CD14-positive monocyte (primary cell): ENCODE data around the gene AMPH. TPM values are rescaled to one million over a fixed set of nuclear protein-coding genes. Genes with fewer than 3 reads are reported as not detected.

Experiments
- DNase-seq, 3 donors: peaks; one replicate each; pipeline ENCODE4 v3.0.0-alpha.2; 2011 to 2022
- H2AFZ ChIP-seq: 2 replicates; pipeline ENCODE4 v1.6.0; 2012; ENCODE audit warnings: mild to moderate bottlenecking, low read depth, low read length, inconsistent platforms; ENCODE audit not compliant: insufficient read depth, poor library complexity, severe bottlenecking
- H3K27ac ChIP-seq, 2 donors: 1 replicate in 1 of 2; 2 replicates in 1 of 2; pipeline ENCODE4 v1.5.1; 2012 to 2013; ENCODE audit warnings: low read length in 2 of 2, control low read depth in 1 of 2, inconsistent platforms in 1 of 2, low read depth in 1 of 2, mild to moderate bottlenecking in 1 of 2
- H3K27me3 ChIP-seq, 2 donors: one replicate each; pipeline versions ENCODE4 v1.6.0 to v1.6.1; 2011 to 2013; ENCODE audit warnings: low read length in 2 of 2; ENCODE audit not compliant: control insufficient read depth in 2 of 2, insufficient read depth in 2 of 2
- H3K36me3 ChIP-seq, 2 donors: replicated peaks in 1 of 2; 1 replicate in 1 of 2; 2 replicates in 1 of 2; pipeline versions ENCODE4 v1.5.1 to v1.6.1; 2012 to 2013; ENCODE audit warnings: low read length in 2 of 2, control low read depth in 1 of 2, inconsistent platforms in 1 of 2, mild to moderate bottlenecking in 1 of 2; ENCODE audit not compliant: insufficient read depth in 2 of 2, control insufficient read depth in 1 of 2
- H3K4me1 ChIP-seq, 2 donors: 1 replicate in 1 of 2; 2 replicates in 1 of 2; pipeline versions ENCODE4 v1.5.1 to v1.6.1; 2012 to 2013; ENCODE audit warnings: low read length in 2 of 2, control low read depth in 1 of 2, inconsistent platforms in 1 of 2, mild to moderate bottlenecking in 1 of 2, moderate library complexity in 1 of 2; ENCODE audit not compliant: insufficient read depth in 2 of 2, control insufficient read depth in 1 of 2
- H3K4me2 ChIP-seq: replicated peaks from 2 replicates; pipeline ENCODE3; 2012; ENCODE audit warnings: low read length, moderate library complexity, mild to moderate bottlenecking; ENCODE audit not compliant: poor library complexity, severe bottlenecking; ENCODE audit errors: extremely low read depth
- H3K4me3 ChIP-seq, 3 experiments: fragments of 200-600 bp in 1 of 3; sonication (generic) in 1 of 3; replicated peaks in 1 of 3; 1 replicate in 2 of 3; 2 replicates in 1 of 3; pipeline ENCODE4 v1.5.1; 2011 to 2013; ENCODE audit warnings: low read length in 3 of 3, mild to moderate bottlenecking in 3 of 3, control low read depth in 2 of 3, low read depth in 2 of 3, inconsistent platforms in 1 of 3, moderate library complexity in 1 of 3
- H3K79me2 ChIP-seq: 2 replicates; pipeline ENCODE4 v1.6.0; 2012; ENCODE audit warnings: mild to moderate bottlenecking, control low read depth, inconsistent platforms, low read length, moderate library complexity; ENCODE audit not compliant: insufficient read depth
- H3K9ac ChIP-seq: 2 replicates; pipeline ENCODE4 v1.6.0; 2017; ENCODE audit warnings: low read length, mild to moderate bottlenecking; ENCODE audit not compliant: insufficient read depth, poor library complexity, severe bottlenecking
- H3K9me3 ChIP-seq, 2 donors: replicated peaks in 1 of 2; 1 replicate in 1 of 2; 2 replicates in 1 of 2; pipeline versions ENCODE4 v1.5.1 to v1.6.1; 2012 to 2013; ENCODE audit warnings: low read length in 2 of 2, control low read depth in 1 of 2; ENCODE audit not compliant: control insufficient read depth in 1 of 2, insufficient read depth in 1 of 2
- H4K20me1 ChIP-seq: 2 replicates; pipeline ENCODE4 v1.6.0; 2012; ENCODE audit warnings: mild to moderate bottlenecking, low read length, control low read depth, moderate library complexity; ENCODE audit not compliant: insufficient read depth
- H3K27ac Mint-ChIP-seq, 7 donors: one replicate each; pipeline ENCODE4 v1.8.0; 2020; ENCODE audit warnings: mild to moderate bottlenecking in 7 of 7, mixed read lengths in 7 of 7, moderate library complexity in 6 of 7, inconsistent platforms in 2 of 7
- H3K27me3 Mint-ChIP-seq, 3 donors: one replicate each; pipeline ENCODE4 v1.8.0; 2021 to 2022; ENCODE audit warnings: low read depth in 3 of 3, mild to moderate bottlenecking in 3 of 3, mixed read lengths in 3 of 3, moderate library complexity in 3 of 3, inconsistent platforms in 1 of 3
- H3K36me3 Mint-ChIP-seq, 2 donors: one replicate each; pipeline ENCODE4 v1.8.0; 2020; ENCODE audit warnings: mixed read lengths in 2 of 2, inconsistent platforms in 1 of 2, mild to moderate bottlenecking in 1 of 2
- H3K4me1 Mint-ChIP-seq: one replicate; pipeline ENCODE4 v1.8.0; 2020; ENCODE audit warnings: mild to moderate bottlenecking, mixed read lengths
- H3K4me3 Mint-ChIP-seq, 2 donors: one replicate each; pipeline ENCODE4 v1.8.0; 2020; ENCODE audit warnings: mild to moderate bottlenecking in 2 of 2, mixed read lengths in 2 of 2, moderate library complexity in 1 of 2
- H3K9me3 Mint-ChIP-seq, 7 donors: one replicate each; pipeline ENCODE4 v1.8.0; 2020 to 2022; ENCODE audit warnings: mixed read lengths in 7 of 7, mild to moderate bottlenecking in 6 of 7, moderate library complexity in 6 of 7, inconsistent platforms in 2 of 7
- CTCF ChIP-seq: fragments of 200-600 bp; IDR thresholded peaks from one replicate; pipeline ENCODE4 v1.8.0; 2022; ENCODE audit warnings: antibody characterized with exemption, mild to moderate bottlenecking
- WGBS: methylation state at CpG from one replicate; pipeline ENCODE4 v1.1.5; 2013; ENCODE audit warnings: missing lambda C conversion rate; ENCODE audit not compliant: insufficient coverage; 5-methylcytosine and 5-hydroxymethylcytosine counted together
- intact Hi-C, 2 donors: fragments of 100-400 bp; cut with micrococcal nuclease; formaldehyde crosslinking; loops; one replicate each; pipeline versions ENCODE4 v1.15.0 to v1.15.1; 2023
- polyA plus RNA-seq, 3 donors: library from polyadenylated mRNA; depleted of rRNA in 1 of 3; unstranded in 2 of 3; stranded (reverse) in 1 of 3; fragments of 300-500 nt in 2 of 3; fragments of >200 nt in 1 of 3; fragmentation: Illumina TruSeq in 2 of 3; gene quantifications; 1 replicate in 2 of 3; 2 replicates in 1 of 3; pipeline ENCODE4 v1.2.3, GENCODE V29; 2012 to 2021

Gene AMPH
- polyA plus RNA-seq, 3 donors = 0.61 to 0.96 (median 0.67) TPM

DNA sequence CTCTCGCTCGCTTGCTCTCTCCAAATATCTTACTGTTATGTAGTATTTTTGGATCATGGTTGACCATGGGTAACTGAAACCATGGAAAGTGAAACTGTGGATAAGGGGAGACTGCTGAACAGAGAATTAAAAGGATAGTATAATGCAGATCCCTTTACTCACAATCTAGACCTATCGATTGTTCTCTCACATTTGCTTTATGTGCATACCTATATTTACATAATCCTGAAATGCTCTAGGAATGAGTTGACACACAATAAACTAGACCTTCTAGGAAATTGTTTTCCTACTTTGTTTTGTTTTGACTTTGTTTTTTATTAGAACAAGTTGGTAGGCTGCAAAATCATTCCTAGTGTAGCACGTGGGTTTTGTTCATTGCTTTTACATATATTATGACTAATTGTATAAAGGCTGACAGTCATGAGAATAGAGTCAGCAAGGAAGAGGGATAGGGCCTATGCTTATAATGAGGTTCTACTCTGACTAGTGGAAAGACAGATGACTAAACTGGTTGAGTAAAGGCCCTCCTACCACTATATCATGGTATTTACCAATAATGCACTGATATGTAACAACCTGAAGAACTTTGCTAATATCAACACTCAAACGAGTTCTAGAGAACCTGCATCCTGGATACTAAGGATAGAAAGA, 182.5 kb downstream of the AMPH start:
- Mint-ChIP-seq H3K4me3 (no peak overlapping the region), H3K27ac (no peak overlapping the region), H3K4me1 (no peaks in the 10 kb centered on the region), H3K9me3 (peaks cover 0 to 2% (median 0%) of the 10 kb centered on the region in 7 donors), H3K27me3 (peaks cover 0 to 4% (median 0%) of the 10 kb centered on the region in 3 donors), H3K36me3 (no peaks in the 10 kb centered on the region)
- Histone ChIP-seq H2AFZ (no peak overlapping the region), H3K27ac (no peak overlapping the region), H3K4me1 (no peaks in the 10 kb centered on the region), H3K79me2 (no peaks in the 10 kb centered on the region), H3K27me3 (no peaks in the 10 kb centered on the region), H3K9ac (no peak overlapping the region), H3K36me3 (no peaks in the 10 kb centered on the region), H3K9me3 (no peaks in the 10 kb centered on the region), H4K20me1 (no peaks in the 10 kb centered on the region), H3K4me3 (no peak overlapping the region), H3K4me2 (no peak overlapping the region)
- DNase-seq = no peak
- WGBS = no CpG with 5 or more reads among the region's 5 CpGs
- no peak for TF ChIP-seq CTCF
- intact Hi-C loops = no loop called here

DNA sequence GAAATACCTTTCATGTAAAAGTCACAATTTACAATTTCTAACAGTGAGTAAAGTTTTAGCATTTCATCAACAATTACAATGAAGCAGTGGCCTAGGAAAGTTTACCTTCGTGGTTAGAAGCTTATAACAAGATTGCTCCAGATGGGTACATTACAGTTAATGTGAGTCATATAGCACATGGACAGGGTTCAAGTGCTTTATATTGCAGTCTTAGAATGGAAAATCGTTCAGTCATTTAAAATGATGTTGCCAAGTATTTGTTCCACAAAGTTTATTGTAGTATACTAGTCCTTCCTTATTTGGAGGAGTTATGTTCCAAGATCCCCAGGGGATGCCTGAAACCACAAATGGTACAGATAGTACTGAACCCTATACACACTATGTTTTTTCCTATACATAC, 183.1 kb downstream of the AMPH start:
- no peaks in the 10 kb centered on the region for H3K9me3 ChIP-seq
- intact Hi-C loops = no loop called here
- H3K36me3 ChIP-seq = no peaks in the 10 kb centered on the region
- H3K4me3 ChIP-seq = no peak overlapping the region
- no peaks in the 10 kb centered on the region for H3K27me3 ChIP-seq
- H3K27ac Mint-ChIP-seq = no peak overlapping the region
- peaks cover 0 to 2% (median 0%) of the 10 kb centered on the region in 3 donors for H3K27me3 Mint-ChIP-seq
- no peak overlapping the region for H3K9ac ChIP-seq
- no peaks in the 10 kb centered on the region for H3K4me1 Mint-ChIP-seq
- no peaks in the 10 kb centered on the region for H3K4me1 ChIP-seq
- TF ChIP-seq CTCF = no peak
- peaks cover 0 to 2% (median 0%) of the 10 kb centered on the region in 7 donors for H3K9me3 Mint-ChIP-seq
- no peaks in the 10 kb centered on the region for H4K20me1 ChIP-seq
- WGBS = no CpG with 5 or more reads among the region's 2 CpGs
- DNase-seq = no peak
- no peak overlapping the region for H2AFZ ChIP-seq
- no peaks in the 10 kb centered on the region for H3K36me3 Mint-ChIP-seq
- no peak overlapping the region for H3K4me3 Mint-ChIP-seq
- H3K27ac ChIP-seq = no peak overlapping the region
- H3K4me2 ChIP-seq = no peak overlapping the region
- no peaks in the 10 kb centered on the region for H3K79me2 ChIP-seq
